Gastrocnemius medialis (tissue), 4 donors: ENCODE measurements around the gene TTC24.

Source experiments
- CTCF ChIP-seq, 5 experiments: fragments of 450-650 bp in 3 of 5; fragments of 200-600 bp in 2 of 5; sonication (generic) in 2 of 5; IDR thresholded peaks in 4 of 5; conservative IDR thresholded peaks in 1 of 5; 1 replicate in 4 of 5; 2 replicates in 1 of 5; pipeline ENCODE4 v1.5.1; 2016 to 2019; ENCODE audit warnings: antibody characterized with exemption in 5 of 5, mild to moderate bottlenecking in 3 of 5, moderate library complexity in 3 of 5
- POLR2A ChIP-seq, 2 donors: fragments of 450-650 bp; IDR thresholded peaks; one replicate each; pipeline ENCODE4 v1.6.1; 2017; ENCODE audit warnings: antibody characterized with exemption in 2 of 2, mild to moderate bottlenecking in 2 of 2, moderate library complexity in 2 of 2

- TF ChIP-seq CTCF (IDR thresholded peaks at IDR 0.05 in 4 of 5, conservative IDR thresholded peaks at IDR 0.05 in 1 of 5) (no peak), POLR2A (IDR thresholded peaks at IDR 0.05) (no peak)
These were observed 39.6 kb upstream of the TTC24 start for GRCh38 chr1:156539818-156540355.
